Measurements from ENCODE around the gene CNTNAP5.

The CNTNAP5 gene

DNA sequence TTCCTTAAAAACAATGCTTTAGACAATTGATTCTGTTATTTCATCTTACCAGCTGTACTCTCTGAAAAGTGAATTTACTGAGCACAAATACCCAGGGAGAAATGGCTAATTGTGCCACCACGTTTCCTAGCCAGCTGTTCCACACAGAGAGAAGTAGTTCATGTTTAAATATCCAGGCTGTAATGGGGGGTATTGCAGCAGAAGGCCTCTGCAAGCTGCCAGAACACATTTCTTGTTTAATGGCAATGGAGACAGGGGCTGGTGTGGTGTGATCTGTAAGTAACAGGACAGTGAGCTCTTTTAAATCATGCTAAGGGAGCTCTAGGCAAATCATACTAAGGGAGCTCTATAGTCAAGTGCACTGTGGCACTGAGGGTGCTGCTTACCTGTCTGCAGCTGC, 809.2 kb downstream of the CNTNAP5 start:
- no peaks in the 10 kb centered on the region for H3K79me1 ChIP-seq (ENCODE audit: low read length)
- no peak overlapping the region for H3K18ac ChIP-seq (ENCODE audit: low read length)
- H3K4me2 ChIP-seq (ENCODE audit: low read length) = no peak overlapping the region
- no peaks in the 10 kb centered on the region for H3K36me3 ChIP-seq (ENCODE audit: control insufficient read depth in 1 of 2, insufficient read depth in 2 of 2, low read length in 2 of 2)
- no peak overlapping the region for H3K14ac ChIP-seq (ENCODE audit: low read length)
- no peak overlapping the region for H4K91ac ChIP-seq (ENCODE audit: low read depth, low read length)
- no peak overlapping the region for H2BK120ac ChIP-seq (ENCODE audit: insufficient read depth, low read length, poor library complexity)
- no peak overlapping the region for H4K8ac ChIP-seq (ENCODE audit: low read depth, low read length)
- no peaks in the 10 kb centered on the region for H3K79me2 ChIP-seq (ENCODE audit: control insufficient read depth, insufficient read depth, low read length, poor library complexity)
- H3K27ac ChIP-seq (ENCODE audit: low read depth, low read length) = no peak overlapping the region
- no peak overlapping the region for H3K4me3 ChIP-seq (ENCODE audit: low read depth, low read length)
- DNase-seq = no peak
- H4K12ac ChIP-seq (ENCODE audit: low read depth, low read length) = no peak overlapping the region
- no peak overlapping the region for H2BK12ac ChIP-seq (ENCODE audit: low read length)
- H3K23ac ChIP-seq (ENCODE audit: low read length) = no peak overlapping the region
- H2BK5ac ChIP-seq (ENCODE audit: low read depth, low read length, poor library complexity) = no peak overlapping the region
- no peak overlapping the region for H3K9ac ChIP-seq (ENCODE audit: low read length)
- no peaks in the 10 kb centered on the region for H3K9me3 ChIP-seq (ENCODE audit: insufficient read depth, low read depth, low read length)
- H3K4me1 ChIP-seq (ENCODE audit: control insufficient read depth in 1 of 2, insufficient read depth in 2 of 2, low read length in 2 of 2) = no peaks in the 10 kb centered on the region
- H3K27me3 ChIP-seq (ENCODE audit: insufficient read depth, low read length) = no peaks in the 10 kb centered on the region
- H2AK5ac ChIP-seq (ENCODE audit: low read length) = no peak overlapping the region
- no CpG with 5 or more reads among the region's 1 CpG for WGBS (ENCODE audit: extremely low coverage, insufficient coverage, insufficient read length)
- no peak overlapping the region for H2AFZ ChIP-seq (ENCODE audit: insufficient read depth, low read length, poor library complexity)
- no peak overlapping the region for H3K4ac ChIP-seq (ENCODE audit: low read depth, low read length)

DNA sequence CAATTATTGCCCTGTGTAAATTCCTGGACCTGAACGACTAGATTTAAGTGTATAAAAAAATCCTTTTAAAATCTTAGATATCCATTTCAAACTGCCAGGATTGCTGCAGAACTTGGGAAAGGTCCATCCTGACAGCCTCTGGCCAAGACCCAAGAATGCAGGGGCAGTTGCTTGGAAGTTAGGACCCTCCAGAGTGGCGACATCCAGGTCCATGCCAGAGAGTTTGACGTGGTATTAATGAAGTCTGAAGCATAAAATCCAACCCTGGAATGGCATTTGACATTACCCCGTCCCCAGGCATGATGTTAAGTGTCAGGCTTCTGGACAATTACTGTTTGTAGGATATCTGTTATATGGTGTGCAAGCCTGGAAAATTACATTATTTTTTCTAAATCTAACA, 810.2 kb downstream of the CNTNAP5 start:
- no peaks in the 10 kb centered on the region for H3K4me1 ChIP-seq (ENCODE audit: control insufficient read depth in 1 of 2, insufficient read depth in 2 of 2, low read length in 2 of 2)
- H3K27ac ChIP-seq (ENCODE audit: low read depth, low read length) = no peak overlapping the region
- H2BK12ac ChIP-seq (ENCODE audit: low read length) = no peak overlapping the region
- H2AFZ ChIP-seq (ENCODE audit: insufficient read depth, low read length, poor library complexity) = no peak overlapping the region
- WGBS (ENCODE audit: extremely low coverage, insufficient coverage, insufficient read length) = no CpG with 5 or more reads among the region's 4 CpGs
- DNase-seq = no peak
- H3K14ac ChIP-seq (ENCODE audit: low read length) = no peak overlapping the region
- H4K8ac ChIP-seq (ENCODE audit: low read depth, low read length) = no peak overlapping the region
- no peak overlapping the region for H2AK5ac ChIP-seq (ENCODE audit: low read length)
- no peaks in the 10 kb centered on the region for H3K36me3 ChIP-seq (ENCODE audit: control insufficient read depth in 1 of 2, insufficient read depth in 2 of 2, low read length in 2 of 2)
- no peak overlapping the region for H3K18ac ChIP-seq (ENCODE audit: low read length)
- H3K9ac ChIP-seq (ENCODE audit: low read length) = no peak overlapping the region
- no peaks in the 10 kb centered on the region for H3K27me3 ChIP-seq (ENCODE audit: insufficient read depth, low read length)
- no peak overlapping the region for H3K4ac ChIP-seq (ENCODE audit: low read depth, low read length)
- H4K91ac ChIP-seq (ENCODE audit: low read depth, low read length) = no peak overlapping the region
- no peaks in the 10 kb centered on the region for H3K79me1 ChIP-seq (ENCODE audit: low read length)
- no peak overlapping the region for H4K12ac ChIP-seq (ENCODE audit: low read depth, low read length)
- H2BK120ac ChIP-seq (ENCODE audit: insufficient read depth, low read length, poor library complexity) = no peak overlapping the region
- no peak overlapping the region for H3K23ac ChIP-seq (ENCODE audit: low read length)
- H2BK5ac ChIP-seq (ENCODE audit: low read depth, low read length, poor library complexity) = no peak overlapping the region
- H3K4me3 ChIP-seq (ENCODE audit: low read depth, low read length) = no peak overlapping the region
- no peak overlapping the region for H3K4me2 ChIP-seq (ENCODE audit: low read length)
- H3K79me2 ChIP-seq (ENCODE audit: control insufficient read depth, insufficient read depth, low read length, poor library complexity) = no peaks in the 10 kb centered on the region
- no peaks in the 10 kb centered on the region for H3K9me3 ChIP-seq (ENCODE audit: insufficient read depth, low read depth, low read length)

DNA sequence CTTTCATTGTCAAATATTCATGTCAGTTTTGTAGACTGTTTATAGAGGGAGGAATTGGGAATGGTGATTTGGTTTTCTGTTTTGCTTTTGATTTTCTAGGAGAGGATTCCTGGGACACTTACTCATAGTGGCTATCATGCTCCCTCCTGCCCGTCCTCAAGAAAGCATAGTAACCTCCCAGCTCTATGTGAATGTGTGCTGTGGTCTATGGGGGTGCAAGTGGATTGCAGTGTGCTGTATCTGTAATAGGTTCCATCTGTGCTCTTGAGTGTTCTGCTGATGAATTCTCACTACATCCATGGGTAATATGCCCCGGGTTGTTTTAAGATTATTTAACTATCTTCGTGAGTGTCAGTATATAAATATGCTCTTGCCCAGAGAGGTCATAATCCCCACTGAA, 811.3 kb downstream of the CNTNAP5 start:
- Histone ChIP-seq H3K9me3 (ENCODE audit: insufficient read depth, low read depth, low read length) (no peaks in the 10 kb centered on the region), H2BK120ac (ENCODE audit: insufficient read depth, low read length, poor library complexity) (no peak overlapping the region), H3K79me1 (ENCODE audit: low read length) (no peaks in the 10 kb centered on the region), H4K12ac (ENCODE audit: low read depth, low read length) (no peak overlapping the region), H3K79me2 (ENCODE audit: control insufficient read depth, insufficient read depth, low read length, poor library complexity) (no peaks in the 10 kb centered on the region), H3K4me1 (ENCODE audit: control insufficient read depth in 1 of 2, insufficient read depth in 2 of 2, low read length in 2 of 2) (no peaks in the 10 kb centered on the region), H4K8ac (ENCODE audit: low read depth, low read length) (no peak overlapping the region), H2AFZ (ENCODE audit: insufficient read depth, low read length, poor library complexity) (no peak overlapping the region), H2BK12ac (ENCODE audit: low read length) (no peak overlapping the region), H3K27me3 (ENCODE audit: insufficient read depth, low read length) (no peaks in the 10 kb centered on the region), H3K4me2 (ENCODE audit: low read length) (no peak overlapping the region), H4K91ac (ENCODE audit: low read depth, low read length) (no peak overlapping the region), H3K4ac (ENCODE audit: low read depth, low read length) (no peak overlapping the region), H2AK5ac (ENCODE audit: low read length) (no peak overlapping the region), H3K23ac (ENCODE audit: low read length) (no peak overlapping the region), H3K4me3 (ENCODE audit: low read depth, low read length) (no peak overlapping the region), H3K18ac (ENCODE audit: low read length) (no peak overlapping the region), H2BK5ac (ENCODE audit: low read depth, low read length, poor library complexity) (no peak overlapping the region), H3K27ac (ENCODE audit: low read depth, low read length) (no peak overlapping the region), H3K9ac (ENCODE audit: low read length) (no peak overlapping the region), H3K36me3 (ENCODE audit: control insufficient read depth in 1 of 2, insufficient read depth in 2 of 2, low read length in 2 of 2) (no peaks in the 10 kb centered on the region), H3K14ac (ENCODE audit: low read length) (no peak overlapping the region)
- no CpG with 5 or more reads among the region's 3 CpGs for WGBS (ENCODE audit: extremely low coverage, insufficient coverage, insufficient read length)
- DNase-seq = no peak

DNA sequence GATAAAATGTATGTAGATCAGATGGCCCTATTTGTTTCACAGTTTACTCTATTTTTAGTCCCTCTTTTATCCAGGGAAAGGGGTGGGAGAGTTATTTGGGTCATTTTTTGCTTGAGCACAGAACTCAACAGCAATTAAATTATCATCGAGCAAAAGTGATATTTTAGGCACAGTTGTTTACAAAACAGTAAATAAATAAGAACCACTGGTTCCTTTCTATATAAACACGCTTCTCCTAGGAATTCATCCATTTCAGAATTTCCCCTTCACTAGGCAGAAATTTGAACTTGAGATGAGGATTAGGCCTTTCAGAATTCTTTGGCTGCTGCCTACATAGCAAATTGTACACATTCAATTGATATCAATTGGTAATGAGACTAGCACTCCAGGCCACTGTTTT, 812.4 kb downstream of the CNTNAP5 start:
- Histone ChIP-seq H4K12ac (ENCODE audit: low read depth, low read length) (no peak overlapping the region), H3K23ac (ENCODE audit: low read length) (no peak overlapping the region), H3K4me2 (ENCODE audit: low read length) (no peak overlapping the region), H3K4me1 (ENCODE audit: control insufficient read depth in 1 of 2, insufficient read depth in 2 of 2, low read length in 2 of 2) (no peaks in the 10 kb centered on the region), H3K27me3 (ENCODE audit: insufficient read depth, low read length) (no peaks in the 10 kb centered on the region), H3K4me3 (ENCODE audit: low read depth, low read length) (no peak overlapping the region), H3K79me1 (ENCODE audit: low read length) (no peaks in the 10 kb centered on the region), H3K9ac (ENCODE audit: low read length) (no peak overlapping the region), H3K27ac (ENCODE audit: low read depth, low read length) (no peak overlapping the region), H4K91ac (ENCODE audit: low read depth, low read length) (no peak overlapping the region), H2BK5ac (ENCODE audit: low read depth, low read length, poor library complexity) (no peak overlapping the region), H2BK12ac (ENCODE audit: low read length) (no peak overlapping the region), H3K79me2 (ENCODE audit: control insufficient read depth, insufficient read depth, low read length, poor library complexity) (no peaks in the 10 kb centered on the region), H2BK120ac (ENCODE audit: insufficient read depth, low read length, poor library complexity) (no peak overlapping the region), H3K14ac (ENCODE audit: low read length) (no peak overlapping the region), H3K9me3 (ENCODE audit: insufficient read depth, low read depth, low read length) (no peaks in the 10 kb centered on the region), H3K36me3 (ENCODE audit: control insufficient read depth in 1 of 2, insufficient read depth in 2 of 2, low read length in 2 of 2) (no peaks in the 10 kb centered on the region), H4K8ac (ENCODE audit: low read depth, low read length) (no peak overlapping the region), H2AFZ (ENCODE audit: insufficient read depth, low read length, poor library complexity) (no peak overlapping the region), H3K18ac (ENCODE audit: low read length) (no peak overlapping the region), H2AK5ac (ENCODE audit: low read length) (no peak overlapping the region), H3K4ac (ENCODE audit: low read depth, low read length) (no peak overlapping the region)
- DNase-seq = no peak
- WGBS (ENCODE audit: extremely low coverage, insufficient coverage, insufficient read length) = no CpG with 5 or more reads among the region's 2 CpGs
